ENCODE results near the gene GDNF.
"Not testable (repeated sequence)": the region's sequence is repeated elsewhere in the genome, so short reads cannot be mapped to it uniquely, and the experiment has no call there.

GDNF gene
- total RNA-seq = 0 to 0.18 (median 0.09) reads per million in 4 experiments

- DNase-seq = no peak
These were observed at the start of gene GDNF for GRCh38 chr5:37839407-37840052. GDNF (minus strand) TSS chr5:37840041; CDS start chr5:37834796, 5,245 bp downstream.

DNA sequence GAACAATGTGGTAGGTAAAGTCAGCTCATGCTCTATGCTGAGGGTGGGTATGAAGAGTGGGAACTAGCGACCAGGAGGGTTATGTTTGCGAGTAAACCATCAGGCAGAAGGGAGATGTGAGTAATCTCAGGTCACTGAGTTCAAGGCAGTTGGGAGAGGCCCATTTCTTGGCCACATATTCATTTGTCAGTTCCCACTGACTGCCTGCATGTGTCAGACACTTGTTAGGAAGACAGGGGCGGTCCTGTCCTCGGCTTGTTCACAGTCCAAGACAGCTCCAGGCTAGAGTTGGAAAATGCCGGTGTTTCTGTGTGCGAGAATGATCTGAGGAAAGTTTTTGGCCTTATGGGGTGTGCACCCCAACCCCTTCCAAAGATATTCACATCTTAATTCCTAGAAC is 48.6 kb upstream of the GDNF start:
- no peak for DNase-seq

GRCh38 chr5:37886242-37886905 is 46.5 kb upstream of the GDNF start:
- DNase-seq = no peak

- no peak for DNase-seq
These were observed 42.8 kb upstream of the GDNF start for GRCh38 chr5:37882636-37883035.

- DNase-seq = no peak
These were observed 41.5 kb upstream of the GDNF start for GRCh38 chr5:37881359-37881758.

- no peak for DNase-seq
These were observed 37.1 kb upstream of the GDNF start for GRCh38 chr5:37876943-37877342.

GRCh38 chr5:37876245-37876644 is 36.4 kb upstream of the GDNF start:
- DNase-seq = no peak

GRCh38 chr5:37875051-37875787 is 35.4 kb upstream of the GDNF start:
- no peak for DNase-seq

GRCh38 chr5:37873988-37874387 is 34.1 kb upstream of the GDNF start:
- no peak for DNase-seq

DNA sequence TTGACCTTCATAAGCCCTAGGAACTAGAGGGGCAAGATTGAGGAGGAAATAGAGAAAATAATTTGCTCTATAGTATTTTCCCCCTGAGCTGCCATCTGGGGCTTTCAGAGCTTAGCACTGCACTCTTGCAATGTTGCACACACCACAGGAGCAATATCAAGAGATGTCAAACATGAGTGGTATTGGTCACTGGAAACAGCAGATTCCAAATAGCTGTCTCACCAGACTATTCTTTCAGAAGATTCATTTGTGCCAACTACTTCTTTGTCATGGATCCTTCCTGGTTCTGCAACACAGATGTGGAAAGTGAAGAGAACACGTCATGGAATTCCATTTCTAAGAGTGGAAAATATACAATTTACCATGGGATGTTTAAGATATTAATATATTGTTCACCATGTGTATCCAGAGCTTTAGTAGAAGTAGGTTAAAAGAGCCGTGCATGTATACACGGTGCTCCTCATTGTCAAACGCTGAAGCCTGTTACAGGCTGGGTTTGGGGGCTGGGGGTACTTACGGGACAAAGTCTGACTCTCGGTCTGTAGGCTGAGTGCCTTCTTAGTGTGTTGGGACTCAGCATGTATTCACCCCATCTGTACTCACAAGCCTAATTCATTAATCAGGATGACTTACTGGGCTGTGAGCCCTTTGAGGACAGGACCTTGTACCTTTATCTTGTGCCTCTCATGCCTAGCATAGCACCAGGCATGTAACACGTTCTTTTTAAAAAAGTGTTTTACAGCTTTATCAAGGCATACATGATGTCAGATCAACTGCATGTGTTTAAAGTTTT is 31.4 kb upstream of the GDNF start:
- no peak for DNase-seq

DNA sequence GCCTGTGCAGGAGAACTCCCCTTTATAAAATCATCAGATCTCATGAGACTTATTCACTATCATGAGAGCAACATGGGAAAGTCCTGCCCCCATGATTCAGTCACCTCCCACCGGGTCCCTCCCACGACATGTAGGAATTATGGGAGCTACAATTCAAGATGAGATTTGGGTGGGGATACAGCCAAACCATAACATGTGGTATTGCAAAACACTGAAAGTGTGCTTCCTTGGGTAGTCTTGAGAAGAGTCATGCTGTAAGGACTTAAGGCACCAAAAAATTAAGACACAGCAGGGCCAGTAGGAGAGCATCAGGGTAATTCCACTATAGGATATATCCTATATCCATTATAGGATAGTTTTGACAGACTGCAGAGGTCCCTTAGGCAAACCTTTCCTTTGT is 29.4 kb upstream of the GDNF start:
- no peak for DNase-seq

DNA sequence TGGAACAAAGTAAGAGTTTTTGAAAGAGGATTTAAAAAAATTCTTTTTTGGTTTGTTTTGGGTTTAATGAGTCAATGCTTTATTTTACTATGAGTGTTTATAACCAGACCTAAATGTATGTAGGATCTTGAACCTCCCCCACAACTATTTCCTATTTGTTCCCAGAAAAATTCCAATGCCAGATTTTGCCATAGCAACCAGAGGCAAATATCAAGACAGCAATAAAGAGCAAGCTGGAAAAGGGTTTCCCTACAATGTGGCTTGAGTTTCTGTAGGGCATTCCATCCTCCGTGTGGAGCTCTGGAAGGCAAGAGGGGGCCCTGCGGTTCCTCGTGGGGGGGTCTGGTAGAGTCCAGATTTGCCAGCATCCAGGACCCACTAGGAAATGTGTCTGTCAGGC is 27.8 kb upstream of the GDNF start:
- DNase-seq = no peak

GRCh38 chr5:37862907-37863306 is 23.1 kb upstream of the GDNF start:
- DNase-seq = not testable (repeated sequence)

DNA sequence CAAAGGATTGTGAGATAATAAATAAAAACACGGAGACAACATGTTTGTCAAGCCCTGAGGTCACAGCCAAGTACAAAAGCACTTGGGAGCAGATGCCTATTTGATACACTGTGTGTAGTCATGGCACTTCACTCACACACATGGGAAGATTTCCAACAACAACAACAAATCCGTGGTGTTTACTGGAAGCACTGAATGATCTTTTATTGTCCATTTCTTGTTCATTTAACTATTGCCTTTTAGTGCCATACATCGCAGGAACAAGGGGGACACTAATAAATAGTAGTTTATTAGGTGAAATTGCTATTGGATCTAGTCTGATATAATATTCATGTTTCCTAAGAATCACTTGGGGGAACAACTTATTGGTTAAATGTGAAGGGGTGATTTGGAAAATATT is 20.4 kb upstream of the GDNF start:
- DNase-seq = no peak

GRCh38 chr5:37859805-37860204 is 20.0 kb upstream of the GDNF start:
- no peak for DNase-seq

GRCh38 chr5:37858250-37858649 is 18.4 kb upstream of the GDNF start:
- DNase-seq = no peak

GRCh38 chr5:37857696-37858095 is 17.9 kb upstream of the GDNF start:
- DNase-seq = no peak

DNA sequence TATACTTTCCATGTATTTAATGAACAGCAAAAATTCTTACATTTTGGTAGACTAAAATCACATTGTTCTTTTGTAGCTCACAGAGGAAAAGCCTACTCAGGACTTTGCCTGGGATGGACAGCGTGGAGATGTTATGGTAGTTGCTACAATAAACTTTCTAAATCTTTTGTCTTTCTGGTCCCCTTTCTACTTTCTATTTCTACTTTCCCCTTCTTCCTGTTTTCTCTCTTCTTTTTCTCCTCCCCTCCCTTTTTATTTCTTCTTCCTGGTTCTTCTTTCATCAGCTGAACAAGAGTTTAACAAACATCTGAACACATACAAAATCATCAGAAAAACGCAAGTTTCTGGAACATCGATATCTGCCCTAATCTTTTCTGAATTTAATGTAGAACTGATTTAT is 15.6 kb upstream of the GDNF start:
- no peak for DNase-seq

GRCh38 chr5:37851305-37851704 is 11.5 kb upstream of the GDNF start:
- DNase-seq = no peak

DNA sequence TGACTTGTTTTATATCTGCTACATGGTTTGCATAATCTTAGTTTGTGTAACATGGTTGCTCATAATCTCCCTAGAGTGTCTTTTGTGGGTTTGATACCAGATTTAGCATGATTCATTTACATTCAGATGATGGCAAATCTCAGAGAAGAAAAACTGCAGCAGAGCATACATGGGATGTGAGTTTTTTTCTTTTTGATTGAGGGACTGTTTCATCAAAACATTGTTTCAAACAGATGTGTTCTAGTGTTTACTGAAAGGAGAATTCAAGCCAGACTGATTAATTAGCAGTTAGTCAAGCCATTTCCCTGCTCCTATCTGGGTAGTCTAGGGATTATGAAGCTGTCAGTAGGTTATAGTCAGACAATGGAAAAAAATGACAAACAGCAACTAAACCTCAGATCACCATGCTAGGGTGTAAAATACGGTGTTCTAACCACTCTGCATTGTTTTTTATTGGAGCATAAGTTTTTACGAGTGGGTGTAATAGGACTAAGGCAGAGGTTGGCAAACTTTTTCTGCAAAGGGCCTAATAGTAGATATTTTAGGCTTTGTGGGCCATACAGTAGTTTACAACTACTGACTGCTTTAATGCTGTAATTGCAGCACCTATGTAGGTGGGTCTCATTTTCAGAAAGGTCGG is 10.5 kb upstream of the GDNF start:
- no peak for DNase-seq

DNA sequence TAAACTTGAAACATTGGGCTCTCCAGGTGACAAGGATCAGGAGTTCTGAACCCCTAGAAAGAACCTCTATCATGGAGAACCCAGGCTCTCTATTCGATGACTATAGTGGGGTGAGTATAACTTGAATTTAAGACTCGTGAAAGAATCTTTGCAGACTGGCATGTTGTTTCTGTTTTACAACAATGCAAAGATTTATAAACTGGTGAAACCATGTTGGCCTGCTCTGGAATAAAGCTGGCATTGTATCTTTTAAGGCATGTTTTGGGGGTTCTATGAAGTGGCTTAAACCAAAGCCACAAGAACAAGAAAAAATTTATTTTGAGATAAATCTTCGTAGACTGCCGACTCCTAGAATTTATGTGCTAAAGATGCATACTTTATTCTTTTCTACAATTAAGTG is 9.8 kb upstream of the GDNF start:
- no peak for DNase-seq

DNA sequence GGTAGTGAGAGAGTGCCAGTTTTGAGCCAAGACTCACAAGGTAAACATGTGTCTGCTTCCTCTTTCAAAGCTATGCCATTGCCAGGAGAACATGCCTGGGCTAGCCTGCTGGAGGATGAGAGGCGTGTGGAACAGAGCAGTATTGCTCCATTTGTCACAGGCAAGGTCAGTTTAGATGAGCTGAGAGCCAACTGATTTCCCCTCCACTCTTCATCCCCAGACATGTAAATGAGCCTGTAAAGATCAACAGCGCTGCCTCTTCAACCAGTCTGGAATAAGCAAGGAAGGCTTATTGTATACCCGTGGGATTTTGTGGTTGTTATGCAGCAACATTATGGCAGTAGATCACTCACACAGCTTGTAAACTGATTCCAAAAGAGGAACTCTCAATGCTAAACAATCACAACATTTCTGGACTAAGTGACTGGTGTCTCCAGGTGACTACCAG is 8.2 kb upstream of the GDNF start:
- no peak for DNase-seq
